GM13976 (cell line): Measurements from ENCODE around the gene NKX6-1.

Experiments used
- DNase-seq: peaks from one replicate; pipeline ENCODE4 v3.0.0; 2012; ENCODE audit warnings: low spot score
- CTCF ChIP-seq: IDR thresholded peaks from 2 replicates; pipeline ENCODE4 v1.5.1; 2012; ENCODE audit warnings: borderline replicate concordance, mild to moderate bottlenecking; ENCODE audit not compliant: insufficient read depth; ENCODE audit errors: extremely low read depth, missing control alignments, control extremely low read depth
- in situ Hi-C: fragments of 300-500 bp; cut with MboI; formaldehyde crosslinking; loops from one replicate; pipeline ENCODE4 v1.12.0; 2022; ENCODE audit warnings: low sequenced_read_pairs, mixed read lengths, inconsistent platforms; ENCODE audit not compliant: unreplicated experiment

Gene NKX6-1

GRCh38 chr4:84451546-84451945 lies 47.5 kb downstream of the NKX6-1 start:
- no peak for TF ChIP-seq CTCF
- no peak for DNase-seq
- in situ Hi-C loops = no loop called here

GRCh38 chr4:84443523-84443922 lies 55.6 kb downstream of the NKX6-1 start:
- TF ChIP-seq CTCF = no peak
- no peak for DNase-seq
- in situ Hi-C loops = no loop called here

GRCh38 chr4:84442778-84443177 lies 56.3 kb downstream of the NKX6-1 start:
- in situ Hi-C loops = no loop called here
- no peak for TF ChIP-seq CTCF
- no peak for DNase-seq
